Measurements from ENCODE around the gene GRIA3. TPM values are rescaled to one million over a fixed set of nuclear protein-coding genes. Genes with fewer than 3 reads are reported as not detected.

The GRIA3 gene
- total RNA-seq, 1 experiment from 2014 or later: not detected

DNA sequence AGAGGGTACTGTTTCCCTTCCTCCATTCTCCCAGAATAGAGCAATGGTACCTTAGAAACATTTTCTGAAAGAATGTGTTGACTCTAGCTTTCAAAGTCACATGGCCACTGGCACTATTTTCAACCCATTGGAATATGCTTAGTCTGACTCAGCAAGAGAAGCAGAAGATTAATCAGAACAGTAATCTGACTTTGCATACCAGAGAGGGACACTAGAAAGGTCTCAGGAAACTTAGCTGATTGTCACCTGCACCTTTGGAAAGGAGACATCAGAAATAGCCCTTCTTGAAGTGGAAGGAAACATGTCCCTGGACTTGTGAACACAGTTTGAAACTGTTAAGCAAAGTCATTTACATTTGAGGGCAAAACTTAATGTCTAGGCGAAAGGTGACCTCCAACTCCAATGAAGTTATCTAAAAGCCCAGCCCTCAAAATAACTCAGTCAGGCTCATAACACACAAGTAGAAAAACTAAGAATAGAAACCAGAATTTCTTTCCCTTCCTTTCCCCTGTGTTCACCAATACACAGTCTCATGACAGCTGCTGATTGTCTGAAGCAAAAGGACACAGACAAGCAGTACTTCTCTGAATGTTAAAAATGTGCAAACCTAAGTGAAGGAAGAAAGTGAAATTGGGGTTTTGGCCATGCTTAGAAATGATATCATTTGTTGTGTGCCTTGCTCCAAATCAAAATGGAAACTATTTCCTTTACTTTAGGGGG lies 270.8 kb downstream of the GRIA3 start:
- H3F3A ChIP-seq (ENCODE audit: insufficient read depth, low read depth): no peaks in the 10 kb centered on the region
- CTCF ChIA-PET: no interaction called here
- H3K36me3 ChIP-seq (ENCODE audit: low read depth): no peaks in the 10 kb centered on the region
- intact Hi-C loops (cut with micrococcal nuclease; ENCODE audit: unreplicated experiment): no loop called here
- H3K9me2 ChIP-seq (ENCODE audit: insufficient read depth): no peaks in the 10 kb centered on the region
- H4K20me1 ChIP-seq (ENCODE audit: insufficient read depth): no peaks in the 10 kb centered on the region
- DNase-seq: no peak
- BruUV-seq (replicated peaks): no TSS peak
- no peaks in the 10 kb centered on the region for H3K9me3 ChIP-seq (ENCODE audit: insufficient read depth, low read depth)
- no peak overlapping the region for H3K27ac ChIP-seq
- H3K27me3 ChIP-seq (ENCODE audit: insufficient read depth, low read depth): no peaks in the 10 kb centered on the region
- H3K4me2 ChIP-seq: no peak overlapping the region
- no peak overlapping the region for H3K4me3 ChIP-seq
- POLR2A ChIA-PET (ENCODE audit: unreplicated experiment): no interaction called here
- no peak overlapping the region for H2AFZ ChIP-seq
- H3K4me1 ChIP-seq (replicated peaks; ENCODE audit: insufficient read depth): no peaks in the 10 kb centered on the region
- H3K79me2 ChIP-seq (ENCODE audit: low read depth): no peaks in the 10 kb centered on the region
- no peak for TF ChIP-seq EZH2 (IDR thresholded peaks at IDR 0.05; ENCODE audit: low read depth)
- TF ChIP-seq, protein P1, sequence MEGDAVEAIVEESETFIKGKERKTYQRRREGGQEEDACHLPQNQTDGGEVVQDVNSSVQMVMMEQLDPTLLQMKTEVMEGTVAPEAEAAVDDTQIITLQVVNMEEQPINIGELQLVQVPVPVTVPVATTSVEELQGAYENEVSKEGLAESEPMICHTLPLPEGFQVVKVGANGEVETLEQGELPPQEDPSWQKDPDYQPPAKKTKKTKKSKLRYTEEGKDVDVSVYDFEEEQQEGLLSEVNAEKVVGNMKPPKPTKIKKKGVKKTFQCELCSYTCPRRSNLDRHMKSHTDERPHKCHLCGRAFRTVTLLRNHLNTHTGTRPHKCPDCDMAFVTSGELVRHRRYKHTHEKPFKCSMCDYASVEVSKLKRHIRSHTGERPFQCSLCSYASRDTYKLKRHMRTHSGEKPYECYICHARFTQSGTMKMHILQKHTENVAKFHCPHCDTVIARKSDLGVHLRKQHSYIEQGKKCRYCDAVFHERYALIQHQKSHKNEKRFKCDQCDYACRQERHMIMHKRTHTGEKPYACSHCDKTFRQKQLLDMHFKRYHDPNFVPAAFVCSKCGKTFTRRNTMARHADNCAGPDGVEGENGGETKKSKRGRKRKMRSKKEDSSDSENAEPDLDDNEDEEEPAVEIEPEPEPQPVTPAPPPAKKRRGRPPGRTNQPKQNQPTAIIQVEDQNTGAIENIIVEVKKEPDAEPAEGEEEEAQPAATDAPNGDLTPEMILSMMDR (conservative IDR thresholded peaks at IDR 0.05): no peak

DNA sequence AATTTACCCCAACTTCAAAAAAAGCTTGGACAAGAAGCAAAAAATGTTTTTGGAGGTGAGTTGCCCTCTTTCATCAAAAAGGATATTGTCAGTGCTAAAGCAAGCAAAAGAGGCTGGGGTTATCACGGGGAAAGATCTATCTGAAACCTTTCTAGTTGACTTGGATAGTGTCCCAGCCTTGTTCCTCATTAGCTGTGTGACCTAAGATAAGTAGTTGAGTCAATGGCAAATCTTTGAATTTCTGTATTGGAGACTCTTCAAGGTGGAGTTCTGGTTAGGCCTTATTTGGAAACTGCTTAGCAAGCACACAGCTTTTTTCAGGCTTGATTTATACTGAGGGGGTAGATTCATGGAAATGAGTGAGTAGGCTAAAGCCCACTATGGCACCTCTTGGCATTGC lies 271.6 kb downstream of the GRIA3 start:
- H3K79me2 ChIP-seq (ENCODE audit: low read depth): no peaks in the 10 kb centered on the region
- H4K20me1 ChIP-seq (ENCODE audit: insufficient read depth): no peaks in the 10 kb centered on the region
- TF ChIP-seq, protein P1 (conservative IDR thresholded peaks at IDR 0.05): no peak
- no peak for TF ChIP-seq EZH2 (IDR thresholded peaks at IDR 0.05; ENCODE audit: low read depth)
- H3K9me3 ChIP-seq (ENCODE audit: insufficient read depth, low read depth): no peaks in the 10 kb centered on the region
- H3K4me3 ChIP-seq: no peak overlapping the region
- no peaks in the 10 kb centered on the region for H3F3A ChIP-seq (ENCODE audit: insufficient read depth, low read depth)
- no peaks in the 10 kb centered on the region for H3K36me3 ChIP-seq (ENCODE audit: low read depth)
- no peak overlapping the region for H3K4me2 ChIP-seq
- BruUV-seq (replicated peaks): no TSS peak
- H3K9me2 ChIP-seq (ENCODE audit: insufficient read depth): no peaks in the 10 kb centered on the region
- DNase-seq: no peak
- H3K27me3 ChIP-seq (ENCODE audit: insufficient read depth, low read depth): no peaks in the 10 kb centered on the region
- POLR2A ChIA-PET (ENCODE audit: unreplicated experiment): no interaction called here
- CTCF ChIA-PET: no interaction called here
- no peaks in the 10 kb centered on the region for H3K4me1 ChIP-seq (replicated peaks; ENCODE audit: insufficient read depth)
- intact Hi-C loops (cut with micrococcal nuclease; ENCODE audit: unreplicated experiment): no loop called here
- no peak overlapping the region for H2AFZ ChIP-seq
- no peak overlapping the region for H3K27ac ChIP-seq

DNA sequence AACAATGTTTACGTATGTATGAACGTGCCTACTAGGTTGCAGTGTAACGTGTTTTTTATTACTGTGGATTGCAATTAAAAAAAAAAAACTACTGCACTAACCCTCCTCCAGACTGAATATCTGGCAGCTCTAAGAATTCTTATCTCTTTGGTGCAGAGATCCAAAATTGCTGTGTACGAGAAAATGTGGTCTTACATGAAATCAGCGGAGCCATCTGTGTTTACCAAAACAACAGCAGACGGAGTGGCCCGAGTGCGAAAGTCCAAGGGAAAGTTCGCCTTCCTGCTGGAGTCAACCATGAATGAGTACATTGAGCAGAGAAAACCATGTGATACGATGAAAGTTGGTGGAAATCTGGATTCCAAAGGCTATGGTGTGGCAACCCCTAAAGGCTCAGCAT lies 280.6 kb downstream of the GRIA3 start:
- TF ChIP-seq EZH2 (IDR thresholded peaks at IDR 0.05; ENCODE audit: low read depth): no peak
- TF ChIP-seq, protein P1 (conservative IDR thresholded peaks at IDR 0.05): no peak
- Histone ChIP-seq H3K9me2 (ENCODE audit: insufficient read depth) (no peaks in the 10 kb centered on the region), H3K36me3 (ENCODE audit: low read depth) (no peaks in the 10 kb centered on the region), H3K27ac (no peak overlapping the region), H4K20me1 (ENCODE audit: insufficient read depth) (no peaks in the 10 kb centered on the region), H3K4me2 (no peak overlapping the region), H2AFZ (no peak overlapping the region), H3K79me2 (ENCODE audit: low read depth) (no peaks in the 10 kb centered on the region), H3K4me3 (no peak overlapping the region), H3K27me3 (ENCODE audit: insufficient read depth, low read depth) (no peaks in the 10 kb centered on the region), H3K9me3 (ENCODE audit: insufficient read depth, low read depth) (no peaks in the 10 kb centered on the region), H3F3A (ENCODE audit: insufficient read depth, low read depth) (no peaks in the 10 kb centered on the region), H3K4me1 (replicated peaks; ENCODE audit: insufficient read depth) (no peaks in the 10 kb centered on the region)
- ChIA-PET CTCF (no interaction called here), POLR2A (ENCODE audit: unreplicated experiment) (no interaction called here)
- intact Hi-C loops (cut with micrococcal nuclease; ENCODE audit: unreplicated experiment): no loop called here
- DNase-seq: no peak
- BruUV-seq (replicated peaks): no TSS peak

All from PC-9 (cell line).